NCI-H526 (cell line): ENCODE measurements around the gene SLC22A7.

Source experiments
- DNase-seq, 2 experiments: peaks; one replicate each; lab custom pipeline; 2025; lab: John Stamatoyannopoulos, UW

Gene SLC22A7, protein sequence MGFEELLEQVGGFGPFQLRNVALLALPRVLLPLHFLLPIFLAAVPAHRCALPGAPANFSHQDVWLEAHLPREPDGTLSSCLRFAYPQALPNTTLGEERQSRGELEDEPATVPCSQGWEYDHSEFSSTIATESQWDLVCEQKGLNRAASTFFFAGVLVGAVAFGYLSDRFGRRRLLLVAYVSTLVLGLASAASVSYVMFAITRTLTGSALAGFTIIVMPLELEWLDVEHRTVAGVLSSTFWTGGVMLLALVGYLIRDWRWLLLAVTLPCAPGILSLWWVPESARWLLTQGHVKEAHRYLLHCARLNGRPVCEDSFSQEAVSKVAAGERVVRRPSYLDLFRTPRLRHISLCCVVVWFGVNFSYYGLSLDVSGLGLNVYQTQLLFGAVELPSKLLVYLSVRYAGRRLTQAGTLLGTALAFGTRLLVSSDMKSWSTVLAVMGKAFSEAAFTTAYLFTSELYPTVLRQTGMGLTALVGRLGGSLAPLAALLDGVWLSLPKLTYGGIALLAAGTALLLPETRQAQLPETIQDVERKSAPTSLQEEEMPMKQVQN

DNA sequence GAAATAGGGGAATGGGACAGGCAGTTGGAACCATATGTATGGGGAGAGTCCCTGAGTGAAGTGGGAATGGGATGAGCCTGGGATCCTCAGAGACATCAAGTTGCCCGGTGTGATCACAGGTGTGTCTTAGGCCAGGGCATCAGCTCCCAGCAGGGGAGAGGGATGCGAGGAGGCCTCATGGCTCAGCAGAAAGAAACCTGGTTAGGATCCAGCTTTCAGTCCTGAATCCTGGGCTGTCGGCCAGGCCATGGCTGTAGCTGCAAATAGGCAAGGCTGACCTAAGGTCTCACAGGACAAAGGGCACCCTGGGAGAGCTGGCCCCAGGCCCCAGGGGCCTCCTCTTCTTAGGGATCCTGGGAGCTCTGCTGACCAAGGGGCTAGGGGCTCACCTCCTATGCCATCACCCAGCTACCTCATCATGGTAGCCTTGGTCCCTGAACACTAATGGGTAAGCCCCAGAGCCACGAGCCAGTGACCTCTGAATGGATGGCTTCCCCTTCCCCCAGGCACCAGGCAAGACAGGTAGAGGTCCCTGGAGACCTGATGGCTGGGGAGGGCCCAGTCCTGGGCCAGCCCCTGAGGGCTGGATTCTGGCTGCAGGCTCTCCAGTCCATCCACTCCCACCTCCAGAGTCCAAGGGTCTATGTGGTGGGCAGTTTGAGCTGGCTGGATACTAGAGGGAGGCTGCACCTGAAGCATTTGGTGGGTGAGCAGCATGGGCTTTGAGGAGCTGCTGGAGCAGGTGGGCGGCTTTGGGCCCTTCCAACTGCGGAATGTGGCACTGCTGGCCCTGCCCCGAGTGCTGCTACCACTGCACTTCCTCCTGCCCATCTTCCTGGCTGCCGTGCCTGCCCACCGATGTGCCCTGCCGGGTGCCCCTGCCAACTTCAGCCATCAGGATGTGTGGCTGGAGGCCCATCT, at the start of gene SLC22A7:
SLC22A7 (plus strand) TSS at position 617 of the 921 bp plus-strand sequence; CDS start at position 716, 99 bp downstream.
- DNase-seq, result no peak

DNA sequence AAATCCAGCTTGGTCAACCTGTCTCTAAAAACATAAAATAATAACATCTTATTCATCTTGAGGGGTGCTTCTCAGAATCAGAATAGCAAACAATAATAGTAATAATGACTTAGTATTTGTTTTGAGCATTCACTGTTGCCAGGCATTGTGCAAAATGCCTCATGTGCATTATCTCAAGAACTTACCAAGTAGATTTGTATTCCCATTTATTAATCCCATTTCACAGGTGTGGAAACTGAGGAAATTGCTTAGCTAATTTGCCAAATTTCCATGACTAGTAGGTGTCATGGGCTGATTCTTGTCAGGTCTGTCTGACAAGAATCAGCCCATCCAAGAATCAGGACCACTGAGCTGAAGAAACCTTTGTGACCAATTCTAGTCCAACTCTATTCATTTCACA, 49.3 kb upstream of the SLC22A7 start:
- no peak for DNase-seq

DNA sequence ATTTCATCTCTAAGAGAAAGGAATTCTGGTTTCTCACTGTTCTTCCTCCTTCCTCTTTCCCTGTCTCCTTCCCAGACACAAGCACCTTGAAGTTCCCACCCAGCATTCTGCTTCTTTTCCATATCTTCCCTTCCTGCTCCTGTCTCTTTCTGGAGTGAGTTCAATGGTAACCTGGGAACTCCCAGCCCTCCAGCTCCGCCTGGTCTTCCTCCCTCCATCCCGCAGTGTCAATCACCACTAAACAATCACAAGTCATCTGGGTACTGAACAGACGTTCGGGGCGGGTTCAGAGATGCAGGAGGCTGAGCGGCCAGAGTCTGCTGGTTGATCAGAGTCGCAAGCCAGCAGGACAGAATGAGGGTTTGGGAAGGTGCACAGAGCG, 47.1 kb upstream of the SLC22A7 start:
- DNase-seq, result peak in 1 of 2 experiments; percentile 42

GRCh38 chr6:43253401-43253800, 44.7 kb upstream of the SLC22A7 start:
- DNase-seq, result no peak

- DNase-seq, result no peak
Observed at GRCh38 chr6:43254138-43254817, 43.8 kb upstream of the SLC22A7 start.

DNA sequence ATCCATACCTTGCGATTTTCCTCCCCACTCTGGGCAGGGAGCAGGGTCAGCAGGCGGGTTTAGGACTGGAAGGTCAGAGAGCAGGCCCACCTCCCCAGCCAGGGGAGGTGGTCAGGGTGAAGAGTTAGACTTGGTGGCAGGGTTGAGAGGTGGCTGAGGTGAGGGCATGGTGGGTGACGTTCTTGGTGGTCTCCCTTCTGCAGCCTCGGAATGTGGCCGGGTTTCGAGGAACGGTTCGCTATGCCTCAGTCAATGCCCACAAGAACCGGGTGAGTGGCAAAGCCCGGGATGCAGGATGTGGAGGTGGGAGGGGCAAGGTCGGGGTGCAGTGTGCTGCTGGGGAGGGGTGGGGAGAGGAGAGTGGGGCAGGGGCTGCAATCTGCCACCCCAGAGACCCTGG, 43.2 kb upstream of the SLC22A7 start:
- no peak for DNase-seq

GRCh38 chr6:43255408-43256054, 42.5 kb upstream of the SLC22A7 start:
- DNase-seq, result no peak

GRCh38 chr6:43256670-43257366, 41.2 kb upstream of the SLC22A7 start:
- DNase-seq, result peak in 1 of 2 experiments; percentile 43

- peak; percentile 73 to 75 for DNase-seq
Observed at GRCh38 chr6:43257367-43258145, 40.5 kb upstream of the SLC22A7 start.

- peak in 1 of 2 experiments; percentile 36 for DNase-seq
Observed at GRCh38 chr6:43258180-43258579, 39.9 kb upstream of the SLC22A7 start.

- DNase-seq, result no peak
Observed at GRCh38 chr6:43258807-43259686, 39.0 kb upstream of the SLC22A7 start.

GRCh38 chr6:43260791-43261190, 37.3 kb upstream of the SLC22A7 start:
- DNase-seq, result no peak

DNA sequence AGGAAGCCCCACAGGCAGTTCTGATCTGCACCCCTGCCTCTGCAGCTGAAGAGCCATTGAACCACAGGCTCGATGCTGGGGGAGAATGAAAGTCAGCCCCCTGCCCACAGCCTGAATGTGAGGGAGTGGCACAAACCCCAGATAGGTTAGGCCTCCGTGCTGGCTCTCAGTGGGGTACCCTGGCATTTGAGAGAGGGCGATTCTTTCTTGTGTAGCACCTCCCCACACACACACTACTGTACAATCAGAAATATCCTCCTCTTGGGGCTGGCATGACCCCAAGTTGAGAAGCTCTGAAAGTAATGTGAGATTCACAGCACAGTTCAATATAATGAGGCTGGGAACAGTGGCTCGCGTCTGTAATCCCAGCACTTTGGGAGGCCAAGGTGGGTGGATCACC, 36.9 kb upstream of the SLC22A7 start:
- DNase-seq, result no peak

GRCh38 chr6:43262000-43262779, 35.9 kb upstream of the SLC22A7 start:
- no peak for DNase-seq

- no peak for DNase-seq
Observed at GRCh38 chr6:43262780-43263313, 35.2 kb upstream of the SLC22A7 start.

- DNase-seq, result peak; percentile 36 to 83
Observed at GRCh38 chr6:43263314-43264178, 34.5 kb upstream of the SLC22A7 start.

DNA sequence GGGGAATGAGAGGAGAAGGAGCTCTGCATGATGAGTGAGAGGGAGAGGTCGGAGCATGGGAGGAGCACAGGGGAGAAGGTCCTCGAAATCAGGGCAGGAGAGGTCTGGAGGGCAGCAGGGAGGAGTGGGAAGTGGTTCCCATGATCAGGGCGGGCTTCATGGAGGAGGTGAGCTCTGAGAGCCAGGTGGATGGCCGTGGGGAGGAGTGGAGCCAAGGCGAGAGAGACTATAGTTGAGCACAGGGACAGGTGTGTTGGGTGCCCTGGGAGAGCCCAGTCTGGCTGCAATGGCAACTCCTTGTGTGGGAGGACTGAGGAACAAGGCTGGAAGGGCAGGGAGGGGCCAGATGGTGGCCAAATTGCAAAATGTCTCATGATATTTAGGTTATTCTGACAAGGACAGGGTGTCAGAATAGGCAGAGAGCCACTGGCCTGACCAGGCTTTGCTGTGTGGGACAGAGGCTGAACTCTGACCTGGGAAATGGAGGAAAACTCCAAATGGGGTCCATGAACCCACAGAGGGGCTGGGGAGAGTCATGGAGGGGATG, 33.4 kb upstream of the SLC22A7 start:
- no peak for DNase-seq
